Prostate gland (tissue), 2 donors: Measurements from ENCODE around the gene SLC12A8. TPM values are rescaled to one million over a fixed set of nuclear protein-coding genes. Genes with fewer than 3 reads are reported as not detected.

Experiments
- DNase-seq: peaks from one replicate; pipeline ENCODE4 v3.0.0-alpha.2; 2019; ENCODE audit warnings: low spot score
- H3K27ac ChIP-seq, 2 donors: fragments of 200-600 bp; sonication (generic); 2 replicates each; pipeline ENCODE4 v1.5.1; 2017 to 2019
- H3K27me3 ChIP-seq: fragments of 200-600 bp; sonication (generic); replicated peaks from 2 replicates; pipeline ENCODE4 v1.5.1; 2019; ENCODE audit not compliant: insufficient read depth
- H3K36me3 ChIP-seq, 2 donors: fragments of 200-600 bp; sonication (generic); 1 replicate in 1 of 2; 2 replicates in 1 of 2; pipeline versions ENCODE4 v1.5.1 to v1.8.1; 2017 to 2019
- H3K4me1 ChIP-seq: fragments of 200-600 bp; sonication (generic); replicated peaks from 2 replicates; pipeline ENCODE4 v1.5.1; 2019
- H3K4me3 ChIP-seq, 2 donors: fragments of 200-600 bp; sonication (generic); 2 replicates each; pipeline ENCODE4 v1.5.1; 2017 to 2019
- H3K9me3 ChIP-seq: fragments of 200-600 bp; sonication (generic); 2 replicates; pipeline ENCODE4 v1.5.1; 2017
- POLR2A ChIP-seq: fragments of 450-650 bp; IDR thresholded peaks from one replicate; pipeline ENCODE4 v1.6.1; 2016; ENCODE audit warnings: antibody characterized with exemption, mild to moderate bottlenecking
- POLR2AphosphoS5 ChIP-seq: sonication (generic); formaldehyde crosslinking; IDR thresholded peaks from one replicate; pipeline ENCODE4 v1.6.1; 2017; ENCODE audit warnings: antibody characterized with exemption
- WGBS: methylation state at CpG from one replicate; pipeline ENCODE4 v1.1.5; 2018; 5-methylcytosine and 5-hydroxymethylcytosine counted together
- intact Hi-C: fragments of 100-400 bp; cut with DNase I; formaldehyde crosslinking; loops from one replicate; pipeline ENCODE4 v1.14.2; 2022
- total RNA-seq, 2 donors: library from RNA; depleted of rRNA; stranded (reverse); fragments of >200 nt; gene quantifications; one replicate each; pipeline ENCODE4 v1.1.0, GENCODE V29; 2016
- TF ChIP-seq, protein P1 (sequence below), 4 experiments: fragments of 200-600 bp in 2 of 4; fragments of 450-650 bp in 2 of 4; sonication (generic) in 2 of 4; IDR thresholded peaks; 1 replicate in 3 of 4; 2 replicates in 1 of 4; pipeline ENCODE4 v1.5.1; 2016 to 2019; ENCODE audit warnings: antibody characterized with exemption in 4 of 4, mild to moderate bottlenecking in 2 of 4, moderate library complexity in 2 of 4

Gene SLC12A8
- total RNA-seq, 2 donors from 2014 or later: 6.5 to 16.4 TPM

DNA sequence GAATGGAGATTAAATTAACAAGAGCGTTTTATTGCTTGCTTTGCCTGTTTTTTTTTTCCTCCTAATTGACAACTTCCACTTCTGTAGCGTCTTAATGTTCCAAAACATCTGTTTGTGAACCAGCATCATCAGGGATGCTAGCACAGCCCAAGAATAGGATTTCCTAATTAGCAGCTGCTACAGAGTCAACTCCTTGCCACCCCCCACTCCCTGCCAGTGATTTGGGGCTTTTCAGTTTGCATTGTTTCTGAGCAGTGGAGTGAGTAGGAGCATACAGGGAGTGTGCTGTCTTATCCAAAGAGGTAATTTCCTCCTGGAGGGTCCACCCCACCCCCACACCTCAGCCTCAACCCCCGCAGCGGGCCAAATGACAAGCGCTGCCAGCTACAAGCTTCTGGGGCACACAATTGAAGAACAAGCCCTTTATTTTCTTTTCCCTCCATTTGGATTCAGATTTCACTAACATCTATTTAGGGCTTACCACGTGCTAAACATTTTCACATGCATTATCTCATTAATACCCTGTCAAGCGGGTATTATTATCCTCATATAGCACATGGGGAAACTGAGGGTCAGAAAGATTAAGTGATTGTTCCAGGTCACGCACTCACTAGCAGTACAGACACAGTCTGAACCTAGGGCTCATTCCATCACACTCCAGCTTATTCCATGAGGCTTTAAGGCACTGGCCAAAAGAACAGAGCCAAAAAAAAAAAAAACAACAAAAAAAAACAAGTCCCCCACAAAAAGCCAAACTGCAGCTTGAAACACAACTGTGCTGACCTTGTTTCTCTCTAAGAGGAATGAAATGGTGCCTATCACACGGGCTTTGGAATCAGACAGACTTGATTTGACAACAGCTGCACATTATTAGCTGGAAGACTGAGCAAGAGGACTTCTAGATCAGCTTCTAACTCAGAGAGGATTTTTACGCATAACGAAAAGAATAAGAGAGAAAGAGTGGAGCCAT, 173.1 kb downstream of the SLC12A8 start:
- H3K4me3 ChIP-seq: no peak overlapping the region
- peak overlapping the region; percentile 3 to 28 for H3K27ac ChIP-seq
- H3K36me3 ChIP-seq: no peaks in the 10 kb centered on the region
- H3K9me3 ChIP-seq: no peaks in the 10 kb centered on the region
- peaks cover 10% of the 10 kb centered on the region for H3K4me1 ChIP-seq
- TF ChIP-seq, protein P1, sequence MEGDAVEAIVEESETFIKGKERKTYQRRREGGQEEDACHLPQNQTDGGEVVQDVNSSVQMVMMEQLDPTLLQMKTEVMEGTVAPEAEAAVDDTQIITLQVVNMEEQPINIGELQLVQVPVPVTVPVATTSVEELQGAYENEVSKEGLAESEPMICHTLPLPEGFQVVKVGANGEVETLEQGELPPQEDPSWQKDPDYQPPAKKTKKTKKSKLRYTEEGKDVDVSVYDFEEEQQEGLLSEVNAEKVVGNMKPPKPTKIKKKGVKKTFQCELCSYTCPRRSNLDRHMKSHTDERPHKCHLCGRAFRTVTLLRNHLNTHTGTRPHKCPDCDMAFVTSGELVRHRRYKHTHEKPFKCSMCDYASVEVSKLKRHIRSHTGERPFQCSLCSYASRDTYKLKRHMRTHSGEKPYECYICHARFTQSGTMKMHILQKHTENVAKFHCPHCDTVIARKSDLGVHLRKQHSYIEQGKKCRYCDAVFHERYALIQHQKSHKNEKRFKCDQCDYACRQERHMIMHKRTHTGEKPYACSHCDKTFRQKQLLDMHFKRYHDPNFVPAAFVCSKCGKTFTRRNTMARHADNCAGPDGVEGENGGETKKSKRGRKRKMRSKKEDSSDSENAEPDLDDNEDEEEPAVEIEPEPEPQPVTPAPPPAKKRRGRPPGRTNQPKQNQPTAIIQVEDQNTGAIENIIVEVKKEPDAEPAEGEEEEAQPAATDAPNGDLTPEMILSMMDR (IDR thresholded peaks at IDR 0.05): no peak
- TF ChIP-seq POLR2A (no peak), POLR2AphosphoS5 (no peak)
- intact Hi-C loops: no loop called here
- WGBS: 36% methylated on average over 11 of the region's 11 CpGs
- H3K27me3 ChIP-seq: no peaks in the 10 kb centered on the region
- no peak for DNase-seq

DNA sequence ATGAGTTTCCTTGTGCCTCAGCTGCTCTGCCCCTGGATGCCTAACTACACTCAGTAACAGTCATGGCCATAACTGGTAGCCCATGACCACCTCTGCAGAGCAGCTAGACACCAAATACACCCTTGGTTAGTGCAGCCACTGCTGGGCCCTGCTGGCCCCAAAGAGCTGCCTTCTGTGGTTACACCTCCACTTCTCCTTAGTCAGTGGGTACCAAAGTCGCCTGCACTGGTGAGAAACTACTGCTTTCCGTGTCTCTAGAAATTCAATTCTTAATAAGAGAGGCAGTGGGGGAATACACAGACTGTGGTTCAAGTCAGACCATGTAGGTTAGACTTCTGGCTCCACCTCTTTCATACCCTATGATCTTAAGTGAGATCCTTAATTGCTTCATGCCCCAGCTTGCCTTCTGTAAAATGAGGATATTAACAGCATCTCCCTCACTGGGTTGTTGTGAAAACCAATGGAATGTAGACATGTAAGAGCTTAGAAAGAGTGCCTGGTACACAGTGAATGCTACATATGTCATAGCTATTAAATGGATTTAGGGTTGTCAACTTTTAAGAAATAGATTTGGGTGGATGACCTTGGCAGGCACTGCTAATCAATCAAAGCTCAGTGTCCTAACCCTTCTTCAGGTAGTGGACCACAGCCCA, 174.9 kb downstream of the SLC12A8 start:
- Histone ChIP-seq H3K27ac (no peak overlapping the region), H3K9me3 (no peaks in the 10 kb centered on the region), H3K4me3 (no peak overlapping the region), H3K27me3 (no peaks in the 10 kb centered on the region), H3K4me1 (no peaks in the 10 kb centered on the region), H3K36me3 (no peaks in the 10 kb centered on the region)
- WGBS: 94% methylated on average over 2 of the region's 2 CpGs
- no peak for TF ChIP-seq POLR2A
- TF ChIP-seq, protein P1 (IDR thresholded peaks at IDR 0.05): no peak
- no peak for TF ChIP-seq POLR2AphosphoS5
- intact Hi-C loops: no loop called here
- DNase-seq: no peak

DNA sequence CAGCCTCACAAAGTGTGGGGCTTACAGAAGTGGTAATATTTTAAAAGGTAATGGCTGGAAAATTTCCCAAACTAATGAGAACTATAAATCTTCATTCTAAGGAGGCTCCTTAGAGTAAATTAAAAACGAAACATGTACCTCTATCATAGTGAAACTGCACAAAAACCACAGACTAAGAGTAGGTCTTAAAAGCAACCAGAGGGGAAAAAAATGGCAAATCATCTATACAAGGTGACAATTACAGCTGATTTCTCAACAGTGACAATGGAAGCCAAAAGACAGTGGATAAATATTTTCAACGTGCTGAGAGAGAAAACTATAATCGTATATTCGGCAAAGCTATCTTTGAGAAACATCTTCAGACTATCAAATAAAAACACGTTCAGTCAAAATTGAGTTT, 177.3 kb downstream of the SLC12A8 start:
- no peaks in the 10 kb centered on the region for H3K4me1 ChIP-seq
- TF ChIP-seq, protein P1 (IDR thresholded peaks at IDR 0.05): no peak
- TF ChIP-seq POLR2AphosphoS5 (no peak), POLR2A (no peak)
- no peak overlapping the region for H3K4me3 ChIP-seq
- no peak for DNase-seq
- H3K36me3 ChIP-seq: no peaks in the 10 kb centered on the region
- H3K9me3 ChIP-seq: no peaks in the 10 kb centered on the region
- 94% methylated on average over 5 of the region's 5 CpGs for WGBS
- H3K27ac ChIP-seq: no peak overlapping the region
- no peaks in the 10 kb centered on the region for H3K27me3 ChIP-seq
- intact Hi-C loops: no loop called here

DNA sequence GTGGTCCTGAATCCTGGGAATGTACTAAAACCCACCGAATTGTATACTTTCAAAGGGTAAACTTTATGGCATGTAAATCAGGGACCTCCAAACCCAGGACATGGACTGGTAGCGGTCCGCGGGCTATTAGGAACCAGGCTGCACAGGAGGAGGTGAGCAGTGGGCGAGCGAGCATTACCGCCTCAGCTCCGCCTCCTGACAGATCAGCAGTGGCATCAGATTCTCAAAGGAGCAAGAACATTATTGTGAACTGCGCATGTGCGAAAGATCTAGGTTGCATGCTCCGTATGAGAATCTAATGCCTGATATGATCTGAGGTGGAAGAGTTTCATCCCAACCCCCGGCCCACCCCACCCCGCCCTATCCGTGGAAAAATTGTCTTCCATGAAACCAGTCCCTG, 178.9 kb downstream of the SLC12A8 start:
- DNase-seq: no peak
- no peaks in the 10 kb centered on the region for H3K9me3 ChIP-seq
- intact Hi-C loops: no loop called here
- TF ChIP-seq POLR2AphosphoS5 (no peak), POLR2A (no peak)
- TF ChIP-seq, protein P1 (IDR thresholded peaks at IDR 0.05): no peak
- no peak overlapping the region for H3K27ac ChIP-seq
- no peaks in the 10 kb centered on the region for H3K36me3 ChIP-seq
- 94% methylated on average over 14 of the region's 14 CpGs for WGBS
- H3K4me3 ChIP-seq: no peak overlapping the region
- no peaks in the 10 kb centered on the region for H3K27me3 ChIP-seq
- no peaks in the 10 kb centered on the region for H3K4me1 ChIP-seq
